ENCODE measurements around the gene TRPM8.

- TF ChIP-seq CTCF (IDR thresholded peaks at IDR 0.05) (no peak), POLR2A (IDR thresholded peaks at IDR 0.05) (no peak)
These were observed 71.4 kb downstream of the TRPM8 start for GRCh38 chr2:233988581-233988980.
